ENCODE results near the gene SPINDOC. TPM values are rescaled to one million over a fixed set of nuclear protein-coding genes. Genes with fewer than 3 reads are reported as not detected.

The SPINDOC gene
- total and polyA plus RNA-seq, 12 donors, result 7.0 to 13.2 (median 9.6) TPM

DNA sequence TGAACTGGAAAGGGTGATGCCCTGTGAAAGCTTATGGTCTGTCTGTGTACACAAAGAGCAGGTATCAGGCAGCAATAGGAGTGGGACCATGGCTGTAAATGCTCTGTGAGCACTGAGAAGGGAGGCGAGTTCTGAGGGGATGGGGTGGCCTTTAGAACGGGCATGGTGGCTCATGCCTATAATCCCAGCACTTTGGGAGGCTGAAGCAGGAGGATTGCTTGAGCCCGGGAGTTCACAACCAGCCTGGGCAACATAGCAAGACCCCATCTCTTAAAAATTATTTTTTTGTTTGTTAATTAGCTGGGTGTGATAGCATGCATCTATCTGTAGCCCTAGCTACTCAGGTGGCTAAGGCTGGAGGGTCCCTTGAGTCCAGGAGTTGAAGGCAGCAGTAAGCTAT is 3.5 kb downstream of the SPINDOC start:
- no peaks in the 10 kb centered on the region for H3K27me3 ChIP-seq
- H3K27ac ChIP-seq, result no peak overlapping the region
- WGBS, 2 donors, result 98% methylated on average over 3 of the region's 3 CpGs
- no peak overlapping the region for H3K4me3 ChIP-seq
- TF ChIP-seq, protein P1, sequence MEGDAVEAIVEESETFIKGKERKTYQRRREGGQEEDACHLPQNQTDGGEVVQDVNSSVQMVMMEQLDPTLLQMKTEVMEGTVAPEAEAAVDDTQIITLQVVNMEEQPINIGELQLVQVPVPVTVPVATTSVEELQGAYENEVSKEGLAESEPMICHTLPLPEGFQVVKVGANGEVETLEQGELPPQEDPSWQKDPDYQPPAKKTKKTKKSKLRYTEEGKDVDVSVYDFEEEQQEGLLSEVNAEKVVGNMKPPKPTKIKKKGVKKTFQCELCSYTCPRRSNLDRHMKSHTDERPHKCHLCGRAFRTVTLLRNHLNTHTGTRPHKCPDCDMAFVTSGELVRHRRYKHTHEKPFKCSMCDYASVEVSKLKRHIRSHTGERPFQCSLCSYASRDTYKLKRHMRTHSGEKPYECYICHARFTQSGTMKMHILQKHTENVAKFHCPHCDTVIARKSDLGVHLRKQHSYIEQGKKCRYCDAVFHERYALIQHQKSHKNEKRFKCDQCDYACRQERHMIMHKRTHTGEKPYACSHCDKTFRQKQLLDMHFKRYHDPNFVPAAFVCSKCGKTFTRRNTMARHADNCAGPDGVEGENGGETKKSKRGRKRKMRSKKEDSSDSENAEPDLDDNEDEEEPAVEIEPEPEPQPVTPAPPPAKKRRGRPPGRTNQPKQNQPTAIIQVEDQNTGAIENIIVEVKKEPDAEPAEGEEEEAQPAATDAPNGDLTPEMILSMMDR (IDR thresholded peaks at IDR 0.05), result no peak
- H3K36me3 ChIP-seq, result peaks cover 0 to 57% (median 26%) of the 10 kb centered on the region in 9 donors
- H3K9me3 ChIP-seq, result no peaks in the 10 kb centered on the region
- ATAC-seq, result no peak
- H3K4me1 ChIP-seq, result peaks cover 0 to 38% (median 22%) of the 10 kb centered on the region in 9 donors
- intact Hi-C loops (cut with DNase I), result loop anchor here in 1 of 10 donors (10.0 kb wide), 1 partner anchor 52 kb away; the partner anchor contains the start of gene ZFTA
- no peak for DNase-seq

DNA sequence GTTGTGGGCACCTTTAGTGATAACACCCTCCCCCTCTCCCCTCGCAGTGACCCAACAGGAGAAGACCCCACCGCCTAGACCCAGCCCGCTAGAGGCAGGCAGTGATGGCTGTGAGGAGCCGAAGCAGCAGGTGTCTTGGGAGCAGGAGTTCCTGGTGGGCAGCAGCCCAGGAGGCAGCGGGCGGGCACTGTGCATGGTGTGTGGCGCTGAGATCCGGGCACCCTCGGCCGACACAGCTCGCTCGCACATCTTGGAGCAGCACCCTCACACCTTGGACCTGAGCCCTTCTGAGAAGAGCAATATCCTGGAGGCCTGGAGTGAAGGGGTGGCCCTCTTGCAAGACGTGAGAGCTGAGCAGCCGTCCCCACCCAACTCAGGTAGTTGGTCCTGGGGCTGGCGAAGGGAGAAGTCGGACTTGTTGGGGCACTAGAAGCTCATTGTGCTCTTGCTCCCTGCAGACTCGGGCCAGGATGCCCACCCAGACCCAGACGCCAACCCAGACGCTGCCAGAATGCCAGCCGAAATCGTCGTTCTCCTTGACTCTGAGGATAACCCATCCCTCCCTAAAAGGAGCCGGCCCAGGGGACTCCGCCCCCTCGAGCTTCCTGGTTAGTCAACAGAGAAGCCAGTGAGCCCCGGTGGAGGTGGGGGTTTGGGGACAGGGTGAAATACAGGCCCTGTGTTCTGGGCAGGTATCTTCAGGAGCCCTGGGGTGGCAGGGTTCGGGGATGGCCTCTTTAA is 4.7 kb downstream of the SPINDOC start:
- Histone ChIP-seq H3K27me3 (no peaks in the 10 kb centered on the region), H3K27ac (no peak overlapping the region), H3K4me3 (no peak overlapping the region), H3K9me3 (no peaks in the 10 kb centered on the region), H3K4me1 (peaks cover 0 to 30% (median 16%) of the 10 kb centered on the region in 9 donors), H3K36me3 (peaks cover 0 to 69% (median 38%) of the 10 kb centered on the region in 9 donors)
- DNase-seq (no peak), ATAC-seq (no peak)
- TF ChIP-seq, protein P1 (IDR thresholded peaks at IDR 0.05), result no peak
- 88 to 91% methylated on average over 27 of the region's 27 CpGs for WGBS, 2 donors
- intact Hi-C loops (cut with DNase I), result loop anchor here in 1 of 10 donors (10.0 kb wide), 1 partner anchor 53 kb away; the partner anchor contains the start of gene ZFTA

GRCh38 chr11:63818609-63819008 is 5.4 kb downstream of the SPINDOC start:
- H3K9me3 ChIP-seq, result no peaks in the 10 kb centered on the region
- H3K36me3 ChIP-seq, result peaks cover 0 to 75% (median 44%) of the 10 kb centered on the region in 9 donors
- DNase-seq (no peak), ATAC-seq (no peak)
- 95 to 96% methylated on average over 19 of the region's 19 CpGs for WGBS, 2 donors
- peaks cover 0 to 28% (median 15%) of the 10 kb centered on the region in 9 donors for H3K4me1 ChIP-seq
- H3K27me3 ChIP-seq, result no peaks in the 10 kb centered on the region
- no peak overlapping the region for H3K4me3 ChIP-seq
- intact Hi-C loops (cut with DNase I), result loop anchor here in 1 of 10 donors (10.0 kb wide), 1 partner anchor 54 kb away; the partner anchor contains the start of gene ZFTA
- TF ChIP-seq, protein P1 (IDR thresholded peaks at IDR 0.05), result no peak
- no peak overlapping the region for H3K27ac ChIP-seq

GRCh38 chr11:63821411-63821810 is 8.2 kb downstream of the SPINDOC start:
- no peak for ATAC-seq

More at GRCh38 chr11:63821411-63821810, 8.2 kb downstream of the SPINDOC start:
- Histone ChIP-seq H3K27me3 (no peaks in the 10 kb centered on the region), H3K4me1 (peaks cover 0 to 4% (median 0%) of the 10 kb centered on the region in 9 donors), H3K27ac (no peak overlapping the region), H3K36me3 (peaks cover 0 to 98% (median 54%) of the 10 kb centered on the region in 9 donors), H3K9me3 (no peaks in the 10 kb centered on the region), H3K4me3 (no peak overlapping the region)
- DNase-seq, result no peak
- TF ChIP-seq, protein P1 (IDR thresholded peaks at IDR 0.05), result no peak
- WGBS, 2 donors, result 86 to 94% methylated on average over 5 of the region's 5 CpGs
- intact Hi-C loops (cut with DNase I), result loop anchor here in 1 of 10 donors (5.0 kb wide), 1 partner anchor 326 kb away; no protein-coding TSS in a partner anchor
